Neural progenitor cell (in vitro differentiated cells): Measurements from ENCODE around the gene CXCR5.

ENCODE experiments used
- EZH2 ChIP-seq: fragments of 200-600 bp; sonication (generic); IDR thresholded peaks from 2 replicates; pipeline ENCODE4 v1.6.1; 2017; ENCODE audit warnings: antibody characterized with exemption, mild to moderate bottlenecking, moderate library complexity
- TF ChIP-seq, protein P1 (sequence below): fragments of 200-600 bp; sonication (generic); IDR thresholded peaks from 2 replicates; pipeline ENCODE4 v1.5.1; 2017; ENCODE audit warnings: antibody characterized with exemption, mild to moderate bottlenecking

GRCh38 chr11:118834427-118835028 is 49.2 kb upstream of the CXCR5 start:
- TF ChIP-seq, protein P1, sequence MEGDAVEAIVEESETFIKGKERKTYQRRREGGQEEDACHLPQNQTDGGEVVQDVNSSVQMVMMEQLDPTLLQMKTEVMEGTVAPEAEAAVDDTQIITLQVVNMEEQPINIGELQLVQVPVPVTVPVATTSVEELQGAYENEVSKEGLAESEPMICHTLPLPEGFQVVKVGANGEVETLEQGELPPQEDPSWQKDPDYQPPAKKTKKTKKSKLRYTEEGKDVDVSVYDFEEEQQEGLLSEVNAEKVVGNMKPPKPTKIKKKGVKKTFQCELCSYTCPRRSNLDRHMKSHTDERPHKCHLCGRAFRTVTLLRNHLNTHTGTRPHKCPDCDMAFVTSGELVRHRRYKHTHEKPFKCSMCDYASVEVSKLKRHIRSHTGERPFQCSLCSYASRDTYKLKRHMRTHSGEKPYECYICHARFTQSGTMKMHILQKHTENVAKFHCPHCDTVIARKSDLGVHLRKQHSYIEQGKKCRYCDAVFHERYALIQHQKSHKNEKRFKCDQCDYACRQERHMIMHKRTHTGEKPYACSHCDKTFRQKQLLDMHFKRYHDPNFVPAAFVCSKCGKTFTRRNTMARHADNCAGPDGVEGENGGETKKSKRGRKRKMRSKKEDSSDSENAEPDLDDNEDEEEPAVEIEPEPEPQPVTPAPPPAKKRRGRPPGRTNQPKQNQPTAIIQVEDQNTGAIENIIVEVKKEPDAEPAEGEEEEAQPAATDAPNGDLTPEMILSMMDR: no peak
- no peak for TF ChIP-seq EZH2
